ENCODE measurements around the gene FTH1.

GRCh38 chr11:61916737-61917333 lies 50.6 kb downstream of the FTH1 start:
- no peak for TF ChIP-seq CTCF (IDR thresholded peaks at IDR 0.05; ENCODE audit: insufficient read depth, low read length, poor library complexity, severe bottlenecking)
- TF ChIP-seq EZH2phosphoT487 (conservative IDR thresholded peaks at IDR 0.05; ENCODE audit: low read length), result no peak
